Esophagus squamous epithelium (tissue), 5 donors: ENCODE data around the gene ARHGEF28. TPM values are rescaled to one million over a fixed set of nuclear protein-coding genes. Genes with fewer than 3 reads are reported as not detected.

Source experiments
- DNase-seq: peaks from one replicate; lab custom pipeline; 2025; lab: John Stamatoyannopoulos, UW
- H3K27ac ChIP-seq, 4 donors: fragments of 200-600 bp; sonication (generic); one replicate each; pipeline ENCODE4 v1.5.1; 2016 to 2019; ENCODE audit warnings: mild to moderate bottlenecking in 1 of 4
- H3K27me3 ChIP-seq, 4 donors: fragments of 200-600 bp; sonication (generic); 1 replicate in 3 of 4; 2 replicates in 1 of 4; pipeline versions ENCODE4 v1.5.1 to v1.6.0; 2017 to 2021; ENCODE audit warnings: antibody characterized with exemption in 1 of 4
- H3K36me3 ChIP-seq, 3 donors: fragments of 200-600 bp; sonication (generic); one replicate each; pipeline ENCODE4 v1.5.1; 2016 to 2019
- H3K4me1 ChIP-seq, 3 donors: fragments of 200-600 bp; sonication (generic); one replicate each; pipeline ENCODE4 v1.5.1; 2017 to 2019
- H3K4me3 ChIP-seq, 4 donors: fragments of 200-600 bp; sonication (generic); 1 replicate in 3 of 4; 2 replicates in 1 of 4; pipeline ENCODE4 v1.5.1; 2016 to 2019; ENCODE audit warnings: mild to moderate bottlenecking in 2 of 4, moderate library complexity in 1 of 4
- H3K9me3 ChIP-seq, 3 donors: fragments of 200-600 bp; sonication (generic); one replicate each; pipeline ENCODE4 v1.5.1; 2016 to 2019
- CTCF ChIP-seq, 6 experiments: fragments of 450-650 bp in 4 of 6; fragments of 200-600 bp in 2 of 6; sonication (generic) in 2 of 6; IDR thresholded peaks; one replicate each; pipeline ENCODE4 v1.5.1; 2016 to 2019; ENCODE audit warnings: antibody characterized with exemption in 6 of 6, mild to moderate bottlenecking in 4 of 6, moderate library complexity in 4 of 6
- POLR2A ChIP-seq, 4 donors: fragments of 450-650 bp; IDR thresholded peaks; one replicate each; pipeline ENCODE4 v1.6.1; 2017; ENCODE audit warnings: antibody characterized with exemption in 4 of 4, mild to moderate bottlenecking in 4 of 4, moderate library complexity in 3 of 4
- WGBS, 2 donors: methylation state at CpG; one replicate each; pipeline ENCODE4 v1.1.5; 2018; 5-methylcytosine and 5-hydroxymethylcytosine counted together
- intact Hi-C: fragments of 100-400 bp; cut with DNase I; formaldehyde crosslinking; loops from one replicate; pipeline ENCODE4 v1.15.0; 2022
- total RNA-seq, 4 donors: library from RNA; depleted of rRNA; stranded (reverse); fragments of >200 nt; gene quantifications; one replicate each; pipeline ENCODE4 v1.1.0, GENCODE V29; 2016
- donor health status: DM: yes; HTN: yes; CAD: no.

The ARHGEF28 gene
- total RNA-seq, 4 donors from 2014 or later: 9.2 to 34.3 (median 12.7) TPM

DNA sequence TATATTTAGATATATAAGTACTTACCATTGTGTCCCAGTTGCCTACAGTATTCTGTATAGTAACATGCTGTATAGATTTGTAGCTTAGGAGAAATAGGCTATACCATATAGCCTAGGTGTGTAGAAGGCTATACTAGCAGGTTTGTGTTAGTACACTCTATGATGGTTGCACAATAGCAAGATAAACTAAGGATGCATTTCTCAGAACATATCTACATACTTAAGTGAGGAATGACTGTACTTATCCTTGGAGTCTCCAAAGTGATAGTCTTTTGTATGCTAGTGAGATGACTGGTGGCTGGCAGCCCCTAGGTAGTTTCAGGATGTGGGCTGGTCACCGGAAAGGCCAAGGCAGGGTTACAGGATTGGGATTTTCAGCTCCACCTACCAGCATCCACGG, 208.7 kb downstream of the ARHGEF28 start:
- TF ChIP-seq CTCF (IDR thresholded peaks at IDR 0.05) (no peak), POLR2A (IDR thresholded peaks at IDR 0.05) (no peak)
- Histone ChIP-seq H3K27me3 (no peaks in the 10 kb centered on the region), H3K36me3 (peaks cover 0 to 11% (median 0%) of the 10 kb centered on the region in 3 donors), H3K4me1 (peaks cover 0 to 33% (median 3%) of the 10 kb centered on the region in 3 donors), H3K9me3 (no peaks in the 10 kb centered on the region), H3K4me3 (no peak overlapping the region), H3K27ac (no peak overlapping the region)
- no peak for DNase-seq
- WGBS, 2 donors: 85 to 100% methylated on average over 2 of the region's 2 CpGs
- intact Hi-C loops: no loop called here

- intact Hi-C loops: no loop called here
- H3K4me3 ChIP-seq: no peak overlapping the region
- 25 to 30% methylated on average over 2 of the region's 2 CpGs for WGBS, 2 donors
- no peak for DNase-seq
- H3K4me1 ChIP-seq: peaks cover 0 to 30% (median 3%) of the 10 kb centered on the region in 3 donors
- H3K9me3 ChIP-seq: no peaks in the 10 kb centered on the region
- H3K27me3 ChIP-seq: no peaks in the 10 kb centered on the region
- TF ChIP-seq POLR2A (IDR thresholded peaks at IDR 0.05) (no peak), CTCF (IDR thresholded peaks at IDR 0.05) (no peak)
- peaks cover 0 to 15% (median 0%) of the 10 kb centered on the region in 3 donors for H3K36me3 ChIP-seq
- no peak overlapping the region for H3K27ac ChIP-seq
Measured at GRCh38 chr5:73835726-73836125, 209.7 kb downstream of the ARHGEF28 start.

DNA sequence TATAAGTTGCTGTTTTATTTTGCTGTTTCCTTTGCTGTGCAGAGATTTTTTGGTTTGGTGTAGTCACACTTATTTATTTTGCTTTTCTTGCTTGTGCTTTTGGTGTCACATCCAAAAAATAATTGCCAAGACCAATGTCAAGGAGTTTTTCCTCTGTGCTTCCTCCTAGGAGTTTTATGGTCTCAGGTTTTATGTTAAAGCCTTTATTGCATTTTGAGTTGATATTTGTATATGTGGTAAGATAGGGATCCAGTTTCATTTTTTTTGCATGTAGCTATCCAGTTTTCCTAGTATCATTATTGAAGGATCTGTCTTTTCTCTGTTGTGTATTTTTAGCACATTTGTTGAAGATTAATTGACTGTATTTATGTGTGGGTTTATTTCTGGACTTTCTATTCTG, 210.6 kb downstream of the ARHGEF28 start:
- Histone ChIP-seq H3K27ac (no peak overlapping the region), H3K36me3 (peaks cover 0 to 24% (median 0%) of the 10 kb centered on the region in 3 donors), H3K4me1 (peaks cover 0 to 21% (median 0%) of the 10 kb centered on the region in 3 donors), H3K9me3 (no peaks in the 10 kb centered on the region), H3K27me3 (no peaks in the 10 kb centered on the region), H3K4me3 (no peak overlapping the region)
- TF ChIP-seq CTCF (IDR thresholded peaks at IDR 0.05): no peak
- no peak for TF ChIP-seq POLR2A (IDR thresholded peaks at IDR 0.05)
- no peak for DNase-seq
- intact Hi-C loops: no loop called here

DNA sequence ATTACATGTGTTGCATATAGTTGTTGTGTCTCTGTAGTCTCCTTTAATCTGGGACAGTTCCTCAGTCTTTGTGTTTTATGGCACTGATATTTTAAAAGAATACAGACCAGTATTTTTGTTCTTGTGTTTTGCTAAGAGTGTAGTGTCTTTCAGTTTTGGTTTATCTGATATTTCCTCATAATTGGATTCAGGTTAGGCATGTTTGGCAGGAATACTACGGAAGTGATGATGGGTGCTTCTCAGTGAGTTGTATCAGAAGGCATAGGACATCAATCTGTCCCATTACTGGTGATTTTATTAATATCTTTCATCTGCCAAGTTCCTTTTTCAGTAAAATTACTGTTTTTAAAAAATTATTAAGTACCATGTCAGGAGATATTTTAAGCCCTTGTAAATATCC, 212.9 kb downstream of the ARHGEF28 start:
- 39 to 47% methylated on average over 1 of the region's 1 CpG for WGBS, 2 donors
- H3K4me3 ChIP-seq: no peak overlapping the region
- no peaks in the 10 kb centered on the region for H3K9me3 ChIP-seq
- no peaks in the 10 kb centered on the region for H3K27me3 ChIP-seq
- H3K36me3 ChIP-seq: peaks cover 0 to 22% (median 0%) of the 10 kb centered on the region in 3 donors
- peaks cover 0 to 12% (median 0%) of the 10 kb centered on the region in 3 donors for H3K4me1 ChIP-seq
- DNase-seq: no peak
- peak overlapping the region in 1 of 4 donors; percentile 28 for H3K27ac ChIP-seq
- intact Hi-C loops: no loop called here
- TF ChIP-seq CTCF (IDR thresholded peaks at IDR 0.05): no peak
- no peak for TF ChIP-seq POLR2A (IDR thresholded peaks at IDR 0.05)

- peaks cover 0 to 15% (median 0%) of the 10 kb centered on the region in 3 donors for H3K4me1 ChIP-seq
- TF ChIP-seq POLR2A (IDR thresholded peaks at IDR 0.05) (no peak), CTCF (IDR thresholded peaks at IDR 0.05) (no peak)
- intact Hi-C loops: no loop called here
Measured at GRCh38 chr5:73841641-73842040, 215.6 kb downstream of the ARHGEF28 start.

More at GRCh38 chr5:73841641-73842040, 215.6 kb downstream of the ARHGEF28 start:
- no peak for DNase-seq
- Histone ChIP-seq H3K27me3 (no peaks in the 10 kb centered on the region), H3K9me3 (no peaks in the 10 kb centered on the region), H3K36me3 (peaks cover 0 to 22% (median 0%) of the 10 kb centered on the region in 3 donors), H3K4me3 (no peak overlapping the region), H3K27ac (no peak overlapping the region)
